ENCODE data around the gene PRR18. TPM values are rescaled to one million over a fixed set of nuclear protein-coding genes. Genes with fewer than 3 reads are reported as not detected.

The PRR18 gene
- total RNA-seq, 1 donor from 2014 or later, result 0.14 TPM

- peaks cover 14% of the 10 kb centered on the region for H3K4me1 Mint-ChIP-seq (ENCODE audit: low read depth, unreplicated experiment)
- no peaks in the 10 kb centered on the region for H3K9me3 ChIP-seq (ENCODE audit: insufficient read depth, low read depth, low read length)
- H2AFZ ChIP-seq (ENCODE audit: low read depth, low read length), result no peak overlapping the region
- H3K27ac ChIP-seq (ENCODE audit: low read depth, low read length), result no peak overlapping the region
- H3K27me3 Mint-ChIP-seq (ENCODE audit: low read depth, unreplicated experiment), result no peaks in the 10 kb centered on the region
- H3K9me3 Mint-ChIP-seq (ENCODE audit: unreplicated experiment), result no peaks in the 10 kb centered on the region
- DNase-seq (ENCODE audit: low read depth) (no peak), FAIRE-seq (no peak)
- no peak overlapping the region for H3K4me2 ChIP-seq (ENCODE audit: low read length)
- H3K27me3 ChIP-seq (ENCODE audit: insufficient read depth, low read length), result no peaks in the 10 kb centered on the region
- H4K20me1 ChIP-seq (ENCODE audit: insufficient read depth, low read length), result peaks cover 9% of the 10 kb centered on the region
- H3K79me2 ChIP-seq (ENCODE audit: insufficient read depth, low read length), result no peaks in the 10 kb centered on the region
- H3K4me1 ChIP-seq (ENCODE audit: insufficient read depth, low read length), result no peaks in the 10 kb centered on the region
- H3K4me3 ChIP-seq (ENCODE audit: insufficient read depth, low read depth, low read length), result no peak overlapping the region
- peaks cover 17% of the 10 kb centered on the region for H3K36me3 Mint-ChIP-seq (ENCODE audit: low read depth, unreplicated experiment)
- H3K36me3 ChIP-seq (ENCODE audit: insufficient read depth, low read length), result peaks cover 12% of the 10 kb centered on the region
- no peak overlapping the region for H3K9ac ChIP-seq (ENCODE audit: low read length)
- H3K4me3 Mint-ChIP-seq (ENCODE audit: unreplicated experiment), result no peak overlapping the region
- no peak overlapping the region for H3K27ac Mint-ChIP-seq (ENCODE audit: unreplicated experiment)
- TF ChIP-seq CTCF (IDR thresholded peaks at IDR 0.05; ENCODE audit: insufficient read depth, low read depth, low read length) (no peak), EZH2 (IDR thresholded peaks at IDR 0.05; ENCODE audit: insufficient read depth, low read length) (no peak)
Observed at GRCh38 chr6:166318649-166319600, 10.7 kb upstream of the PRR18 start.

GRCh38 chr6:166318227-166318626, 10.0 kb upstream of the PRR18 start:
- no peak overlapping the region for H3K4me2 ChIP-seq (ENCODE audit: low read length)
- Mint-ChIP-seq H3K9me3 (ENCODE audit: unreplicated experiment) (no peaks in the 10 kb centered on the region), H3K27me3 (ENCODE audit: low read depth, unreplicated experiment) (no peaks in the 10 kb centered on the region), H3K4me1 (ENCODE audit: low read depth, unreplicated experiment) (peaks cover 14% of the 10 kb centered on the region), H3K36me3 (ENCODE audit: low read depth, unreplicated experiment) (peaks cover 17% of the 10 kb centered on the region), H3K27ac (ENCODE audit: unreplicated experiment) (no peak overlapping the region), H3K4me3 (ENCODE audit: unreplicated experiment) (no peak overlapping the region)
- DNase-seq (ENCODE audit: low read depth) (no peak), FAIRE-seq (no peak)
- H3K9me3 ChIP-seq (ENCODE audit: insufficient read depth, low read depth, low read length), result no peaks in the 10 kb centered on the region
- no peak for TF ChIP-seq EZH2 (IDR thresholded peaks at IDR 0.05; ENCODE audit: insufficient read depth, low read length)
- TF ChIP-seq CTCF (IDR thresholded peaks at IDR 0.05; ENCODE audit: insufficient read depth, low read depth, low read length), result no peak
- no peaks in the 10 kb centered on the region for H3K27me3 ChIP-seq (ENCODE audit: insufficient read depth, low read length)
- peaks cover 9% of the 10 kb centered on the region for H4K20me1 ChIP-seq (ENCODE audit: insufficient read depth, low read length)
- H2AFZ ChIP-seq (ENCODE audit: low read depth, low read length), result no peak overlapping the region
- no peaks in the 10 kb centered on the region for H3K79me2 ChIP-seq (ENCODE audit: insufficient read depth, low read length)
- no peak overlapping the region for H3K9ac ChIP-seq (ENCODE audit: low read length)
- H3K27ac ChIP-seq (ENCODE audit: low read depth, low read length), result no peak overlapping the region
- H3K36me3 ChIP-seq (ENCODE audit: insufficient read depth, low read length), result peaks cover 12% of the 10 kb centered on the region
- H3K4me1 ChIP-seq (ENCODE audit: insufficient read depth, low read length), result no peaks in the 10 kb centered on the region
- H3K4me3 ChIP-seq (ENCODE audit: insufficient read depth, low read depth, low read length), result no peak overlapping the region

Data from astrocyte (in vitro differentiated cells and primary cell).